Inferior parietal cortex (tissue), 1 donor: ENCODE data around the gene POLR1A.
"Not testable (repeated sequence)": the region's sequence is repeated elsewhere in the genome, so short reads cannot be mapped to it uniquely, and the experiment has no call there.

ENCODE experiments used
- DNase-seq: peaks from one replicate; pipeline ENCODE4 v3.0.0-alpha.2; 2016; ENCODE audit errors: extremely low spot score

POLR1A gene

DNA sequence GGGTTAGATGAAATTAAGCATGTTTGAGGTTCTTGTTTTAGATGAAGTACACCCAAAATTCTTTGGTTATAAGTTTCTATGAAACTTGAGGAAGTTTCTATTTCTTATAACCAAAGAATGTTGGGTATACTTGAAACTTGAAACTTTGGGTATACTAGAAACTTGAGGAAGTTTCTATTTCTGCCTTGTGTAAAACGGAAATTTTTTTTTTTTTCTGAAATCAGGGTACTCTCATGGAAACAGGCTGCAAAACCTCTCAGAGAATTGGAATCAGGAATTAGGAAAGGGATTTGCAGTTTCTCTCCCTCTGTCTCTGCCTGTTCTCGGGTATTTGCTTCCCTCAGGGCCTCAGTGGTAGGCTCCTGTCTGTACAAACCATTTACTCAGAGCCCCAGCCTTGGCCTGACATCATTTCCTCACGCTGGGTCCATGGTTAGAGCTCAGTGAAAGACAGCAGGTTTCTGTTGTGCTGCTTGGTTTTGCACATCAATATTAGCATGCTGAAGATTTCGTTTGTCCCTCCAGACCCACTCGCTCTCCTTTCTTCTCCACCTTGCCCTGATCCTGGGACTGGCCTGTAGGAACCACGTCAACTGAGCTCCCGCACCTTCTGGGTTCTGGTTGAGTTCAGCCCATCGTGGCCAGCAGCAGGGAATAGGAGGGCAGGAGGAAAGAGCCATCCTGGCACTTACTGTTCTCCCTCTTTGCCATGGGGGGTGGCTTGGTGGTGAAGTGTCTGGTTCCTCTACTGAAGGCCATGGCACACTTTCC is 106.4 kb downstream of the POLR1A start:
- no peak for DNase-seq

DNA sequence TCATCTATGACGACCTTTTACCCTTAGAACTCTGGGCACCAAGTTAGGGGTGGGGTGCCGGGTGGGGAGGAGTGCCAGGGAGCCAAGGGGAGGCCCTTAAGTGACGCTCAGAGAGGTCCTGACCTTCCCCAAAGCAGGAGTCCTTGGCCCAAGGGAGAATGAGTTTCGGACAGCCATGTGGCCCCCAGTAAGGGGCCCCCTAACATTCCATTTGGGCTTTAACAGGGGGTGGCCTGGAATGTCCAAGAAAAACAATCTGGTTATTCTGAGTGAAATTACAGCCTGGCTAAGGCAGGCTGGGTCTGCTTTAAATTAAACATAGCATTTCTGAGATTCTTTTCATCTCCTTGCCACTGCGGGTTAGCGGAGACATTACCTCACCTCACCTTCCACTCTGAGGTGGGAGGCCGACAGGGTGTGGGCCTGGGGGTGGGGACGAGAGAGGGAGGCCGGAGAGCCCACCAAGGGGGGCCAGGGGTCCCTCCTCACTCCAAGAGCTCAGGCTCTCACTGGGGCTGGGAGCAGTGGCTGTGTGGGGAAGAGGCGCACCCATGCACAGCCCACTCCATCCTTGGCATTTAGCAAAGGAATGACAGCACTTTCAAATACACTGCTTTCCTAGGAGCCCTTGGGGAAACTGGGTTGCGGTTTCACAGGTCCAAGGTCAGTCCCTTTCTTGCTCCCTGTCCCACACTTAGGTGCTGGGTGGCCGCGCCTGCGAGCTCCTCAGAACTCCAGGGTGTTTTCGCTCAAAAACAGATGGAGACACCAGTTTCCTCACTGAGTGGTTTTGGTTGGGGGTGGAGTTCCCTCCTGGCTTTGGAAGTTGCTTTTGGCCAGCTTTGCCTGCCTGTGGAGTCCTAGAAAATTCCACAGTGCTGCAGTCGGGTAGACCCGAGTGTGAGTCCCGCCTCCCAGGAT is 107.4 kb downstream of the POLR1A start:
- DNase-seq, result no peak

DNA sequence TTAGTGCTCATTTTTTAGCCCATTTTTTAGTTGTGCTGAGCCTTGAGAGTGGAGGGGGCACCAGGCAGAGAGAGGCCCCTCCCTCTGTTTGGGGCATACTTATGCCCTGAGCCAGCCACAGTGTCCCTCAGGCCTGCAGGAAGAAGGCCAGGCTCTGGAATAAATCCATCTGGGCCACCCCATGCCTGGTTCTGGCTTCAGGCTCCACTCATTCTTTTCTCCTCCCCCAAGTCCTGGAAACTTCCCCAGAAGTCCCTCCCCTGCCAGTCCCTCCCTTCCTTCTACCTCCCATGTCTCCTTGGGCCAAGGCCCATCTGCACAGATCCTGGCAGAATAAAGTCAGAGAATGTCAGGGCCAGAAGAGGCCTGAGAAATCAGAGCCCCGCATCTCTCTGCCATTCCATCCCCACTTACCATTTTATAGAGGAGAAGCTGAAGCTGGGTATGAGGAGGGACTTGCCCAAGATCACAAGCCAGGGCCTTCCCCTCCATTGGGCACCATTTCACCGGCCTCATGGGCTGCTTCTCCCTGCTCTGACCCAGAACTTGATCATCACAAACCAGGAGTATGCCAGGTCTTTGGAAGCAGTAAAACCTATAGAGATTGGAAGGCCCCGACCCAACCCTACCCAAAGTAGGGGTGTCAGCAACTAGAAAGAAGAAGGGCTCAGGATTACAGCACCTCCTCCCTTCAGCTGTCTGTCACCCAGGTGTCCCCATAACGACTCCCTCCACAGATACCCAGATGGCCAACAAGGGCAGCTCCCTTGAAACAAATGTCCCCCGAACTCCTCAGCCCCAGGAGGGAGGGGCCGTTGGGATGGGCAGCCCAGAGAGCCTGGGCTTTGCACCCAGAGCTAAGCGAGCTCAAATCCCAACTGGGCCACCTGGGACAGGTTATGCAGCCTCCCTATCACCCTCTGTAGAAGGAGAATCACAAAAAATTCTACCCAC is 108.4 kb downstream of the POLR1A start:
- no peak for DNase-seq

- no peak for DNase-seq
Measured at GRCh38 chr2:85996591-85996990, 109.1 kb downstream of the POLR1A start.

- no peak for DNase-seq
Measured at GRCh38 chr2:85995648-85996529, 109.8 kb downstream of the POLR1A start.

DNA sequence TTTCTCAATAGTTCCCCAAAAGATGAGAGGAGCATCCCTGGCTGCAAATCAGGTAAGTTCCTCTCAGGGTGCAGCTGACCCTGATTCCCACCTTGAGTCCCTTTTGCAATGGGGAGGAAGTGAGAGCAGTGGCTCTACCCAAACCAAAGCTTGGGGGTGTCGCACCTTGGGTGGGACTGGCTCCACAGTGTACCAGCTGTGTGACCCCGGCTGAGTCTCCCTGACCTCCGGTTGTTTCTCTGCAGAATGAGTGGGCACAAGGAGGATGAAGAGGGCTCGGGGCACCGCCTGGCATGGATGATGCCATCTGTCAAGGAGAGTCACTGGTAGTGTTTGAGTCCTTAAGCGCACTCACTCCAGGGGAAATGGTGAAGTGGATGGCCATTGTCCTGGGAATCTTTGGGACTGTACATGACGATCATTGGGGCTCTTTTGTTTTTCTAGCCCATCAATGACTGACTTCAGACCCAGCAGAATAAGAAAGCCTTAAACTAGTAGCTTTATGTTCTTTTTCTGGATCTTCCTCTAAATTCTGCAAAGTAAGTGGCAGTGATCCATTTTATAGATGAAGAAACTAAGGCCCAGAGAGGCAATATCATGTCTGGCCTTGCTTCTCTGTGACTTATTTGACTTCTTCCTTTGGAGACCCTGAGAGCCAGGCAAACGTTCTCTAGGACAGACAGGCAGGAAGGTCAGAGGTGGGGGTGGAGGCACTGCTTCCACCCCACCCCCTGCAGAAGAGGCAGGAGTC is 110.6 kb downstream of the POLR1A start:
- no peak for DNase-seq

DNA sequence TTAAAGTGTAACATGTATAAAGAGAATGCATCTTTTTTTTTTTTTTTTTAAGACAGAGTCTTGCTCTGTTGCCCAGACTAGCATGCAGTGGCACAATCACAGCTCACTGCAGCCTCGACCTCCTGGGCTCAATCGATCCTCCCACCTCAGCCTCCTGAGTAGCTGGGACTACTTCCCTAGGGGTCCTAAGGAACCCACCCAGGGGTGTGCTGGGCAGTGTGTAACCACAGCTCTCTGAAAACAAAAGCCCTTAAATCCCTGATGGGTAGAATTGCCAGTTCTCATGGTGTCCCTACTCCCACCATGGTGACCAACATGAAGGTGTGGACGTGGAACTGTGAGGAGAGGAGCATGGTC is 111.3 kb downstream of the POLR1A start:
- DNase-seq, result no peak

DNA sequence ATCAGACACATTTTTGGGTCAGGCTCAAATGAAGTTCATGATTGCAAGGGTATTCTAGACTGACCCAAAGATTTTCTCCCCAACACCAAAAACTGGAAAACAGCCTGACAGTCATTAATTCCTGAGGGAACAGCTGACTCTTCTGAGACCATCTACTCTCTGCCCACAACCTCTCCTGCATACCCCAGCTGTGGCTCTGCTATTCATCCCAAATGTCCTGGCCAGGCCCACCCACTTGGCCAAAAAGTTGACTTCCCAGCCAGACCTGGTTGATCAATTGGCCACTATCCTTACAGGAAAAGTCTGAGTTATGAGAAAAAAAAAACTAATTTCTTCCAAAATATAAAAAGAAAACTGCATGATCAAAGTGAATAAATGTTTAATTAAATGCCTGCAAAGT is 113.1 kb downstream of the POLR1A start:
- no peak for DNase-seq

GRCh38 chr2:85992053-85992452 is 113.6 kb downstream of the POLR1A start:
- DNase-seq, result not testable (repeated sequence)

GRCh38 chr2:85990084-85990483 is 115.6 kb downstream of the POLR1A start:
- no peak for DNase-seq

- DNase-seq, result no peak
Measured at GRCh38 chr2:85989288-85989865, 116.3 kb downstream of the POLR1A start.

DNA sequence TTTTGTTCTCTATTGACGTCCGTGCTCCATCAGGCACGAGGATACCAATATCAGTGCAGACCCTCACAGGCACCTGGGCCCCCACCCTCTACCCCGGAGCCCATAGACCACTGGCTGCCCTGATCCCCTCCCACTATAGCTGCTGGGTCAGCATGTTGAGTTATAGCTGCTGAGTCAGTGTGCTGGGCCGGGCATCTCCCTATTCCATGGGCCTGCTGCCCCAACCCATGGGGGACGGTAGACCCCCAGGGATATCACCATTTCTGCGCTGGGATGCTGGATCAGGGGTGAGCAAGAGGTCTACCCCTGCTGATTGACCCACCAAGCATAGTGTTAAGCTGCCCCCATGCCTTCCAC is 116.8 kb downstream of the POLR1A start:
- DNase-seq, result no peak

- no peak for DNase-seq
Measured at GRCh38 chr2:85988175-85988913, 117.3 kb downstream of the POLR1A start.

DNA sequence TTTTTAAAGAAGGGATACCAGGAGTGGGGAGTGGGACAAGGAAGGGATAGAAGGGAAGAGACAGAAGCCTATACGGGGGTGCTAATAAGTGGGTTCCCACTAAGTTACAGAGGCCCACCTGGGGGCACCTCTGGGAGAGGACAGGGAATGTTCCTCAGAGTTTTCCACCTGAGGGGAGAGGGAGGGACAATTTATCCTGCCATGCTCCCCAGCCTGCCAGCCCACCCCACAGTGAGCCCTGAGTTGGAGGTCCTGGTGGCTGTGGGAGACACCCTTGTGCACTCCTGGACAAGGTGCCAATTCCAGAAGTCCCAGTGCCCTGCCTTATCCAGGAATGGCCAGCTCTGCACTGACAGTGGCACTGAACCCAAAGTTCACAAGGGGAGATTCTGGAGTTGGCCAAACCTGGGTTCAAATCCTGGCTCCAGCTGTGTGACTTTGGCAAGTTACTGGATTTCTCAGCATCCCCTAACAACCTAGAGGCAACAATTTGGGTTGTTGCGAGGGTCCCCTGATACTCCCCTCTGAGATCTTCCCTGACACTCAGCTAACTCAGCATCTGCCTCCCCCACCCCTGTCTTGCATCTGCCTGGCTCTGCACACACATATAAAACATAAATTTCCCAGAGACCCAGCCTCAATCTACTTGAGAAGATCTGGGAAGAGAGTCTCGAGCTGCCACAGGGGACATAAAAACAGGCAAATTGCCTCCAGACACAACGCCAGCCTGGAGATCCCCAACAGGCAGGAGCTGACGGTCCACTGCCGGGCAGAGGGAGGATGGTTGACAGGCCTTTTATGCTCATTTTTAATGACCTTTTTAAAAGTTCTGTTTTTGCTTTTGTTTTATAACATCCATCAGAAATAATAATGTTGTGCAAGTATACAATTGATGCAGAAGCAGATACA is 118.2 kb downstream of the POLR1A start:
- DNase-seq, result no peak

DNA sequence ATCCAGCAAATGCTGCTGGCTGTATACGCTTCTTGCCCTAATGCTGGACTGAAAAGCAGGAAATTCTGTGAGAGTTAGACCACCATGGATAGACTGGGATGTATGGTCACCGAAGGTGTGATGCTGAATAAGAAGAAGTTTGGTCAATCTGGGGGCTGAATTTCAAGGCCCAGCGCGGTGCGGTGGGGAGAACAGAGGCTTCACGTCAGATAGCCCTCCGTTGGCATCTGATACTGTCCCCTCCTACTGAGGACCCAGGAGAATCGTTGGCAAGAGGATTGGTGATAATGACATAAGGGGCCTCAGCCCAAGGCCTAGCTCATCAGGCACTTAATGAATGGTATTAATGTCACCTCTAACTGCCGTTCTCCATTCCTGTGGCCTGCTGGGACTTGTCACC is 119.6 kb downstream of the POLR1A start:
- no peak for DNase-seq

DNA sequence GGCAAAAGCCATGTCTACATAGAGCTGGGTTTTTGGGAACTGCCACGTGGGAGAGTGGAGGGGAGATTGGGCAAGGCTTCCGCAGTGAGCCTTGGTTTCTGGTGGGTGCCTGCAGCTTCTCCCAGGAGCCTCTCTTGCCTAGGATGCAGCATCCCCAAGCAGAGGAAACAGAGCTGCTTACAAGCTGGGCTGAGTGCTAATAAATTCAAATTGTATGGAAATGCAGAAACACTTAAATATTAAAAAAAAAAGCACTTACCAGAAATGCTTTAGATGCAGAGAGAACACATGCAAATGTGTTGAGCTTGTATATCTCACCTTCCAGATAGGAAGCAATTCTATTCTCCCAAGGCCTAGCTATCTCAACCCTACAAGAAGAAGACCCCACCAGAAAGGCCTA is 120.9 kb downstream of the POLR1A start:
- no peak for DNase-seq

DNA sequence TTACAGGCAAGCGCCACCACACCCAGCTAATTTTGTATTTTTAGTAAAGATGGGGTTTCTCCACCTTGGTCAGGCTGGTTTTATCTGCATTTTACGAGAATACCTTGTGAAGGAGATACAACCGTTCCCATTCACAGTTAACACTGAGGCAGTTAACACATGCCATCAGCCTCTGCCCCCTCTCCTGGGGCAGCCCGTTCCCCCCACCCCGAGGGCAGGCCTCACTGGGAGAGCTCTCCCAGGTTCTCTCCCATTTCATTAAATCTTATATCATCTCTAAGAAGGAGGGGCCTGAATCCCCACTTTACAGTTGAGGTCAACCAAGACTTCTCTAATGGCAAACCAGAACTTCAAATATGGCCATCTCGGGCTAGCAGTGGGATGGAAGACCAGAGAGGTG is 121.9 kb downstream of the POLR1A start:
- DNase-seq, result no peak

DNA sequence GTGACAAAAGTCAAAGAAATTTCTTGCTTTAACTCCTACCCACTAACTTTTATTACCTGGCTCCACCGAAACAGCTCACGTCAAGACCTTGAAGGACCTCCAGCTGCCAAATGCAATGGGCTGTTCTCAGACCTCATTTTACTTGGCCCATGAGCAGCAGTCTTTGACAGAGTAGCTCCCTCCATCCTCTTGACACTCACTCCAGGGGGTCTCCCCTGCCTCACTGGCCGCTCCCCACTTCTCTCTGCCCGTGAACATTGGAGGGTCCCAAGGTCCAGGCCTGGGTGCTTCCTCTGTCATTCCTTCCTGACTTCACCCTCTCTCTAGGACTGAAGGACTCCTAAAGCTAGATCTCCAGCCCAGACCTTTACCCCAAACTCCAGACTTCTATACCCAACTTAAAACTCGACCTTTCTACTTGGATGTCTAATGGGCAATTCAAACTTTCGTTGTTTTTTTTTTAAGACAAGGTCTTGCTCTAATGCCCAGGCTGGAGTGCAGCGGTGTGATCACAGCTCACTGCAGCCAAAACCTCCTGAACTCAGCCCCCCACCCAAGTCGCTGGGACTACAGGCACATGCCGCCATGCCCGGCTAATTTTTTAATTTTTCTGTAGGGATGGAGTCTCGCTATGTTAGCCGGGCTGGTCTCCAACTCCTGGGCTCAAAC is 124.0 kb downstream of the POLR1A start:
- no peak for DNase-seq
